ENCODE data around the gene LIPC. TPM values are rescaled to one million over a fixed set of nuclear protein-coding genes. Genes with fewer than 3 reads are reported as not detected.
A peak's percentile ranks its signal among the peaks of the same experiment; 100 is the strongest.

Gene LIPC
- total RNA-seq, 1 donor from 2014 or later = 0.64 TPM

DNA sequence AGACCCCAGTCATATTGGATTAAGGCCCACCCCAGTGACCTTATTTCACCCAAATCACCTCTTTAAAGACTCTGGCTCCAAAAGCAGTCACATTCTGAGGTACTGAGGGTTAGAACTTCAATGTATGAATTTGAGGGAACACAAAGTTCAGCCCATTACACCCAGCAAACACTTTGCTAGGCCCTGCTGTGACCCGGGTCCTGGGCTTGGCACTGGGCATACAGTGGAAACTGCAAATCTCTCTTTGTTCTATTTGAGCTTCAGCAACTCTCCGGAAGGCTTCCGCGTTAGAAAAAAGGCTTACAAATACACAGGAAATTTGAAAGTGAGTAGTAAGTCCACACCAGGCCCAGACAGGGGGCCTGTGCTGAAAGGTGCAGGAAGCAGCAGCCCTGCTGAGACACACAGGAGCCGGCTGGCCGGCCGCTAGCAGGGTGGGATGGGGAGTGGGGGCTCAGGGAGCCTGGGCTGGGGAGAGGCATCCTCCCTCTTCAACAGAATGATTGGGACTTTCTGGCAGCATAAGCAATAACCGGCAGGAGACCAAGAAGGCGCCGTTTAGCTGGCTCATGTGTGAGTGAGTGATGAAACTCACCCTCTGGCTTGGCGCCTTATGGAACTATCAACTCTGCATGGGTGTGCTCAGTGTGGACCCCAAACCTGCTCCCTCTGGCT lies 13.0 kb downstream of the LIPC start:
- Histone ChIP-seq H3K4me3 (no peak overlapping the region), H3K27ac (no peak overlapping the region), H3K4me1 (peaks cover 21% of the 10 kb centered on the region), H3K27me3 (no peaks in the 10 kb centered on the region), H3K9me3 (no peaks in the 10 kb centered on the region), H3K36me3 (no peaks in the 10 kb centered on the region)
- TF ChIP-seq CTCF (IDR thresholded peaks at IDR 0.05) = no peak
- intact Hi-C loops (cut with DNase I) = no loop called here
- DNase-seq (no peak), ATAC-seq (no peak)

GRCh38 chr15:58445865-58446264 lies 14.1 kb downstream of the LIPC start:
- intact Hi-C loops (cut with DNase I) = no loop called here
- H3K4me1 ChIP-seq = peaks cover 10% of the 10 kb centered on the region
- no peak overlapping the region for H3K4me3 ChIP-seq
- H3K27ac ChIP-seq = no peak overlapping the region
- no peaks in the 10 kb centered on the region for H3K27me3 ChIP-seq
- DNase-seq (no peak), ATAC-seq (no peak)
- no peak for TF ChIP-seq CTCF (IDR thresholded peaks at IDR 0.05)
- H3K36me3 ChIP-seq = no peaks in the 10 kb centered on the region
- H3K9me3 ChIP-seq = no peaks in the 10 kb centered on the region

DNA sequence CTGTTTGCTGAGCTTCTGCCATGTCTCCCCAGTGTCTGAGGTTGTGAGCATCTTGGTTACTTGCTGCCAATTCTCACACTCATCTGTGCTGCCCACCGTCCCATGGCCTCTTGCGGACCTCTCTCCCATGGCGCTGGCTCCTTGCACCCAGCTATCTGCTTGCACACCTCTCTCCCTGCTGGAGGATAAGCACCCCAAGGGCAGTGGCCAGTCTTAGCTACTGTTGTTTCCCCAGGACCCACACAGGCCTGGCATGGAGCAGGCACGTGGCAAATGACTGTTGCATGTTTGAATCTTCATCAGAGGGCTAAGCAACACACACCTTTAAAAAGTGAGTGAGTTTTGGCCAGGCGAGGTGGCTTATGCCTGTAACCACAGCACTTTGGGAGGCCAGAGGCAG lies 14.7 kb downstream of the LIPC start:
- intact Hi-C loops (cut with DNase I) = no loop called here
- no peak for ATAC-seq
- Histone ChIP-seq H3K27me3 (no peaks in the 10 kb centered on the region), H3K36me3 (no peaks in the 10 kb centered on the region), H3K4me3 (no peak overlapping the region), H3K27ac (no peak overlapping the region), H3K9me3 (no peaks in the 10 kb centered on the region), H3K4me1 (peaks cover 7% of the 10 kb centered on the region)
- TF ChIP-seq CTCF (IDR thresholded peaks at IDR 0.05) = no peak
- no peak for DNase-seq

- ATAC-seq (peak; percentile 38), DNase-seq (no peak)
- no peak for TF ChIP-seq CTCF (IDR thresholded peaks at IDR 0.05)
- Histone ChIP-seq H3K27ac (no peak overlapping the region), H3K27me3 (no peaks in the 10 kb centered on the region), H3K9me3 (no peaks in the 10 kb centered on the region), H3K4me1 (peaks cover 7% of the 10 kb centered on the region), H3K4me3 (no peak overlapping the region), H3K36me3 (no peaks in the 10 kb centered on the region)
- intact Hi-C loops (cut with DNase I) = no loop called here
Measured at GRCh38 chr15:58447271-58448010, 15.7 kb downstream of the LIPC start.

GRCh38 chr15:58448331-58448730 lies 16.5 kb downstream of the LIPC start:
- DNase-seq (no peak), ATAC-seq (no peak)
- no peaks in the 10 kb centered on the region for H3K36me3 ChIP-seq
- H3K27ac ChIP-seq = no peak overlapping the region
- H3K27me3 ChIP-seq = no peaks in the 10 kb centered on the region
- no peaks in the 10 kb centered on the region for H3K9me3 ChIP-seq
- intact Hi-C loops (cut with DNase I) = no loop called here
- no peak for TF ChIP-seq CTCF (IDR thresholded peaks at IDR 0.05)
- peaks cover 7% of the 10 kb centered on the region for H3K4me1 ChIP-seq
- H3K4me3 ChIP-seq = no peak overlapping the region

All from upper lobe of right lung (tissue), 1 donor.